HG03378 (cell line): ENCODE data around the gene PRR29.
"Not testable (repeated sequence)": the region's sequence is repeated elsewhere in the genome, so short reads cannot be mapped to it uniquely, and the experiment has no call there.

ENCODE experiments used
- ATAC-seq: cut with Tn5 transposase; IDR thresholded peaks from one replicate; pipeline ENCODE4 v1.9.1; 2021; ENCODE audit warnings: mild to moderate bottlenecking, moderate library complexity; ENCODE audit not compliant: unreplicated experiment

Gene PRR29

DNA sequence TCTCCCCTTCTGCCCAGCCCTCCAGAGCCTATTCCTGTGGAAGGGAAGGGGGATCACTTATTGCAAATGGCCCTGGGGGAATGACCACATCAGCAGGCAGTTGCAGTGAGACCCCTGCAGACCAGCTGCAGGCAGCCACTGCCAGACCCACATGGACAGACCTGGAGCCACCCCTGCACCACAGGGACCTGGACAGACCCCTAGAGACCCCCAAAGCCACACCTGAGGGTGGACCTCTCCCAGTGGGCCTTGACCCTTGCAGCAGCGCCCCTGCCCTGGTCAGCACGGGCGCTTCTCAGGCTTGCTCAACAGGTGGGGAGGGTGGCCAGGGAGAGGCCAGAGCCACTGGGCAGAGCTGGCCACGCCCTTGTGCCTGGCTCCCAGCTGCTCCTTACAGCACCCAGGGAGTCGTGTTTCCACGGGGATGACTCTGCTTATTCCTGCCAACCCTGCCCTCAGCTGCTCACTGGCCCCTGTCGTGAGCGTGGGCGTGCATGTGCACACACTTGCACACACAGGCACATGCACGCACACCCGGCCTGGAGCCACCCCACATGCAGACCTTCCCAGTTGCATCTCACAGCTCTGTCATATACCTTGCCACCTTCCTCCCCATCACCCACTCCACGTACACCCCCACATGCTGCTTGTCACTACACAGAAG is 24.1 kb upstream of the PRR29 start:
- ATAC-seq: no peak

- ATAC-seq: no peak
These were observed 23.5 kb upstream of the PRR29 start for GRCh38 chr17:63974594-63975192.

DNA sequence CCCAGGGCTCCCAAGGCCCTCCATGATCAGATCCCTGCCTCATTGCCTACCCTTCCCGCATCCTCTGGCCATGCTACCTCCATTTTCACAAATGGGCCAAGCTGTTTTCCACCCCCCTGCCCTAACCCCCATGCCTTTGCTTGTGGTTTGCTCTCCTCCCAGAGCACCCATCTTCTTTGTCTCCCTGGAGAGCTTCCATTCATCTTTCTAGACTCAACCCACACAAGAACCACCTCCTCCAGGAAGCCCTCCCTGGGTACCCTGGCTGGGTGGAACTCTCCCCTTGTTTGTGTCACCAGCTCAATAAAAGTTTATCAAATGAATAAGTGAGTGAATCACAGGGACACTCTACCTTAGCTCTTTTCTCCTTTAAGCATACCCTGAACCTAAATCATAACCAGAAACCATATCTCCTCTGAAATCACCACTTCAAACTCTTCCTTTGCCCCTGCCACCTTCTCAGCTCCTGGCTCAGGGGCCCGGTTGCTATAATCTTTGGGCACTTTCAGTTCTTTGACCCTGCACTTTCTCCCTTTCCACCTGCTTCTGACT is 22.5 kb upstream of the PRR29 start:
- no peak for ATAC-seq

DNA sequence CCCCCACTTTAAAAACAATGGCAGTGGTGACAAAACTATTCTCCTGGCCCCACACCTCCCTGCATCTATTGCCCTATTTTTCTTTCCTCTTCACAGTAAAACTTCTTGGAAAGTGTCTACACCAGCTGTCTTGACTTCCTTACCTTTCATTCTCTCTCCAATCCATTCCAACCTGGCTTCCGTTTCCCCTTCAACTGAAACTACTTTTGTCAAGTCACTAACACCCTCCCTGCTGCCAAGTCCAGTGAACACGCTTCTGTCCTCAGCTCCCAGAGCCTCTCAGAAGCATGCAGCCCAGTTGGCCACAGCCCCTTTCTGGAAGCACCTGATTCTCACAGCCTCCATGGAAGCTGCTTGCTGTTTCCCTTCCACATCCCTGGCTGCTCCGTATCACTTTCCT is 21.4 kb upstream of the PRR29 start:
- ATAC-seq: no peak

- no peak for ATAC-seq
These were observed 19.6 kb upstream of the PRR29 start for GRCh38 chr17:63978272-63979200.

DNA sequence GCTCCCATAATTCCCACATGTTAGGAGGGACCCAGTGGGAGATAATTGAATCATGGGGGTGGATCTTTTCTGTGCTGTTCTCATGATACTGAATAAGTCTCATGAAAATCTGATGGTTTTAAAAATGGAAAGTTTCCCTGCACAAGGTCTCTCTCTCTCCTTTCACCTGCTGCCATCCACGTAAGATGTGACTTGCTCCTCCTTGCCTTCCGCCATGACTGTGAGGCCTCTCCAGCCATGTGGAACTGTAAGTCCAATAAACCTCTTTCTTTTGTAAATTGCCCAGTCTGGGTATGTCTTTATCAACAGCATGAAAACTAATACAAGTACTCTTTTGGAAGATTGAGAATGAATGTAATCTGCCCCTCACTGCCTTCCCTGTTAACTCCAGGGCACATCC is 15.5 kb upstream of the PRR29 start:
- not testable (repeated sequence) for ATAC-seq

DNA sequence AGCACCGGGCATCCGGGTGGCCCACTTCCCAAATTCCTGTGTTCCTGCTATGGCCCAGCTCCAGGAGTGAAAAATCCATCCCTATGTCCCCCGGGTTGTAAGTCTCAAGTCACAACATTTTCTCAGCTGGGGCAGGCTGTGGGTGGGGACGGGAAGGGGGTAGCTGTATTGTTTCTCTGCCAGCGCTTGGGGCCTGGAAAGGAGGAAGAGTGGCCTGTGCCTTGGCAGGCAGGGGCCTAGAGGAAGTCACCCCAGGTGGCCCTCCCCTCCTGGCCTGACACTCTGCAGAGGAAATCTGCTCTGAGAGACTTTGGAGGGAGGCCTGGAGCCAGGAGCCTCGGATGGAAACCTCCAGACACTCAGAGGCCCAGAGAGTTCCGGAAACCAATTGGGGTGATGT is 14.8 kb upstream of the PRR29 start:
- ATAC-seq: no peak

GRCh38 chr17:63984236-63984635 is 13.9 kb upstream of the PRR29 start:
- ATAC-seq: no peak

DNA sequence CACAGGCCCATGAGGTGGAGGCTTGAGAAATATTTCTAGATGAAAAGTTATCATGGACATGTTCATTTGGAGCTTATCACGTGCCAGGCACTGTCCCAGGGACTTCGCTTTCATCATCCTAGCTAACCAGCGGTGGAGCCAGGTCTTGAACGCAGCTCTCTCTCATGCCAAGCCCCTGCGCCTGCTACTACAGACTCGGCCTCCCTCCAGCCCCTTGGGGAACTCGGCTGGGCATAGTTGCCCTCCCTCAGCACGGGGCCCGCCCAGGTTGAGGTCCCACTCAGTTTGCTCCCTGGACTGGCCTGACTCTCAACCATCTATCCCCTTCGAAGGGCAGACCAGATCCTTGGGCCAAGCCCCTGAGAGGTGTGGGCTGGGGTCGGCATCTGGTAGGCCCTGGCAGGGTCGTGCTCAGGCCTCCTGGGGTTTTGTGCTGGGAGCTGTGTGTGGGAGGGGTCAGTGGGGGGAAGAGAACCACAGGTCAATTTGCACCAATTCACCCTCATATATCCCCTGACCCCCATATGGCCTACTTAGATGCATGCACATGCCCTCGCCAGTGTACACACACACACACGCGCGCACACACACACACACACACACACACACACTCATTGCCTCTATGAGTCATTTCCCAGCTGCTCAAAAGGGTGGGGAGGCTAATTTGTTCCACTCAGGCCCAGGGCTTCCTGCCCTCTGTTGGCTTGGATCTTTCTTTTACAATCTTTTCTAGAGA is 13.3 kb upstream of the PRR29 start:
- ATAC-seq: no peak

GRCh38 chr17:63985387-63986140 is 12.6 kb upstream of the PRR29 start:
- no peak for ATAC-seq

- no peak for ATAC-seq
These were observed 11.3 kb upstream of the PRR29 start for GRCh38 chr17:63986821-63987220.

- no peak for ATAC-seq
These were observed 10.7 kb upstream of the PRR29 start for GRCh38 chr17:63987221-63988126.

DNA sequence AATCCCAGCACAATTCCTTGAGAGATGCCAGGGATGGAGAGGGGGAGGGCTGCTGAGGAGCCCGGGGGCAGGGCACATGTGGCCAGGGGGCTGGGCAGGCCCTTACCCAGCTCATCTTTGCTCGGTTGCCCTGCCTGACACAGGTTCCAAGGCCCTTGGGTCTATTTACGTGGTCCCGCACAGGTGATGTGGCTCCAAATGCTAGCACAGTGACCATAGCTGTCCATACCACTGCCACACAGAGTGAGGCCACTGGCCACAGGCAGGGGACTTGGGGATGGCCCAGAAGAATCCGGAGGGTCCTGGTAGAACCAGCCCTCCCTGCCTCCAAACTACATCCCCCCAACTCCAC is 10.0 kb upstream of the PRR29 start:
- no peak for ATAC-seq

- ATAC-seq: no peak
These were observed 9.2 kb upstream of the PRR29 start for GRCh38 chr17:63988741-63989621.

GRCh38 chr17:63989622-63990345 is 8.4 kb upstream of the PRR29 start:
- ATAC-seq: no peak

GRCh38 chr17:63991611-63992010 is 6.5 kb upstream of the PRR29 start:
- no peak for ATAC-seq

GRCh38 chr17:63993368-63993985 is 4.7 kb upstream of the PRR29 start:
- ATAC-seq: no peak
